ENCODE results near the gene SYDE1.
"Not testable (repeated sequence)": the region's sequence is repeated elsewhere in the genome, so short reads cannot be mapped to it uniquely, and the experiment has no call there.

The SYDE1 gene, protein sequence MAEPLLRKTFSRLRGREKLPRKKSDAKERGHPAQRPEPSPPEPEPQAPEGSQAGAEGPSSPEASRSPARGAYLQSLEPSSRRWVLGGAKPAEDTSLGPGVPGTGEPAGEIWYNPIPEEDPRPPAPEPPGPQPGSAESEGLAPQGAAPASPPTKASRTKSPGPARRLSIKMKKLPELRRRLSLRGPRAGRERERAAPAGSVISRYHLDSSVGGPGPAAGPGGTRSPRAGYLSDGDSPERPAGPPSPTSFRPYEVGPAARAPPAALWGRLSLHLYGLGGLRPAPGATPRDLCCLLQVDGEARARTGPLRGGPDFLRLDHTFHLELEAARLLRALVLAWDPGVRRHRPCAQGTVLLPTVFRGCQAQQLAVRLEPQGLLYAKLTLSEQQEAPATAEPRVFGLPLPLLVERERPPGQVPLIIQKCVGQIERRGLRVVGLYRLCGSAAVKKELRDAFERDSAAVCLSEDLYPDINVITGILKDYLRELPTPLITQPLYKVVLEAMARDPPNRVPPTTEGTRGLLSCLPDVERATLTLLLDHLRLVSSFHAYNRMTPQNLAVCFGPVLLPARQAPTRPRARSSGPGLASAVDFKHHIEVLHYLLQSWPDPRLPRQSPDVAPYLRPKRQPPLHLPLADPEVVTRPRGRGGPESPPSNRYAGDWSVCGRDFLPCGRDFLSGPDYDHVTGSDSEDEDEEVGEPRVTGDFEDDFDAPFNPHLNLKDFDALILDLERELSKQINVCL

DNA sequence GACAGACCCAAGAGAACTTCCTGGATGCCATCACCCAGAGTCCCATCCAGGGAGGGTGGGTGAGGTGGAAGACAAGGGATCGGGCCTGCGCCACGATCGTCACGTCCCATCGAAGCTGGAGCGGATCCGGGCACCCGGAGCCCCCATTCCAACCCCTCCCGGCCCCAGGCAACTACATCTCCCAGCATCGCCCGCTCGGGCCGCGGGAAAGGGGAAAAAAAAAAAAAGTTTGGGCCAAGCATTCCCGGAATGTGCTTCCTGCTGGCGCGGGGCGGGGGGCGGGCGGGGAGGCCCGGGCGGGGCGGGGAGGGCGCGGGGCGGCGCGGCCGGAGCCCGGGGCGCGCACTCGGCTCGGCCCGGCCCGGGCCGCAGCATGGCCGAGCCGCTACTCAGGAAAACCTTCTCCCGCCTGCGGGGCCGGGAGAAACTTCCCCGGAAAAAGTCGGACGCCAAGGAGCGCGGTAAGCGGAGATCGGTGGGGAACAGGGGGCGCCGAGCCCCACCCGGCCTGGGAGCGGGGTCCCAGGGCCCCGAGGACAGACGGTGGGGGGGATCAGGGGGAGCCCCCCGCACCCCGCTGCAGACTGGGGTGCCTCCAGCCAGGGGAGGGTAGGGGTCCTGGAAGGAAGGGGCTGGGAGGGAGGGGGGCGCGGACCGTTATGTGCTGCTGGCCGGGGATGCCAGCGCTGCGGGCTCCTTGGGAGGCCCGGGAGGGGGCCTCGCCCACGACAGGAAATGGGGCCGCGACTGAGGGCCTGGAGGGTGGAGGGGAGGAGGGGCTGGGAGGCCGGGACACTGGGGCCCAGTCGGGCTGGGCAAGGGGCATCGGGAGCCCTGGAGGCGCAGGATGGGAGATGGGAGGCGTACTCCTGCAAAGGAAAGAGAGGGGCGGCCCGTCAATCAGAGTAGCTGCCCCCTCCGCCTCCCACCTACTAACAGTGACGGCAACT is at the start of gene SYDE1:
SYDE1 (plus strand) TSS at position 341 of the 950 bp plus-strand sequence; CDS start at position 374, 33 bp downstream.
- DNase-seq, result peak; percentile 24

DNA sequence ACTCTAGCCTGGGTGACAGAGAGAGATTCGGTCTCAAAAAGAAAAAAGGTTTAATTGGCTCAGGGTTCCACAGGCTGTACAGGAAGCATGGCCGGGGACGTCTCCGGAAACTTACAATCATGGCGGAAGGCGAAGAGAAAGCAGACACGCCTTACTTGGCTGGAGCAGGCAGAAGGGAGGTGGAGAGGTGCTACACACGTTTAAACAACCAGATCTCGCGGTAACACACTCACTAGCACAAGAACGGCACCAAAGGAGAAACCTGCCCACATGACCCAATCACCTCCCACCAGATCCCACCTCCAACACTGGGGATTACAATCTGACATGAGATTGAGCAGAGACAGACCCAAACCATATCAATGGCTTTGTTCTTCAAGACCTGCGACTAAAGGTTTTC is 45.2 kb upstream of the SYDE1 start:
- DNase-seq, result no peak

DNA sequence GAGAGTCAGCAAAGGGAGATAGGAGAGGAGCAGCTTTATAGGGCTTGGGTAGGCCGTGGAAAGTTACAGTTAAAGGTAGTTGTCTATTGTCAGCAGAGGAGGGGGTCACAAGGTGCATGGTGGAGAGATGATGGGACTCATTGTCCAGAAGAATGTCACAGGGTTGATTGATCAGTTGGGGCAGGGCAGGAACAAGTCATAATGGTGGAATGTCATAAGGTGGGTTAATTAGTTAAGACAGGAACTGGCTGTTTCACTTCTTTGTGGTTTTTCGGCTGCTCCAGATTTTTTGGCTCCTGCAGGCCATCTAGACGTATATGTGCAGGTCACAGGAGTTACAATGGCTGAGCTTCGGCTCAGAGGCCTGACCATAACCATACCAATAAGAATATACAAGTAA is 36.8 kb upstream of the SYDE1 start:
- DNase-seq, result not testable (repeated sequence)

DNA sequence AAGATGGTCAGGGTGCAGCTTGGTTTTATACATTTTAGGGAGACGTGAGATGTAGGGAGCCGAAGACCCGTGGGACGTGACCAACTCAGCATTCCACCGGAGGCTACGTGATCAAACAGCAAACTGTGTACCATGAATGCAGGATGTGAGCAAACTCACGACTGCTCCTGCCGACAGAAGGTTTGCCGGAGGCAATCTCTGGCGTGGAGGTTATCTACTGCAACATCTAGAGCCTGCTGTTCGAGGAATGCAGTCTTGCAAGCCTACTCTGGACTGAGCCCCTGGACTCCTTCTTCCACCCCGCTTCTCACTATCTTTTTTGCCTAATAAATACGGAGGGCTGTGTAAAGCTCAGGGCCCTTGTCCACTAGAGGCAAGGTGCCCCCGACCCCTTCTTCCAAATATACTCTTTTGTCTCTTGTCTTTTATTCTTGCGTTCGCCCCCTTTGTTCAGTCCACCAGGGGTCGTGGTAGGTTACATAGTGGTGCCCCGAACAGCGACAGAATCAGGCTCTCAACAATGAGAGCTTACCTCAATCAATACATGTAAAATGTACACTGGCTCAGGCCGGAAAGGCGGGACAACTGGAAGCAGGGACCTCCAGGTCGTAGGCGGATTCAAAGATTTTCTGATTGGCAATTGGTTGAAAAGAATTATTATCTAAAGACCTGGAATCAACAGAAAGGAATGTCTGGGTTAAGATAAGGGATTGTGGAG is 34.1 kb upstream of the SYDE1 start:
- no peak for DNase-seq

DNA sequence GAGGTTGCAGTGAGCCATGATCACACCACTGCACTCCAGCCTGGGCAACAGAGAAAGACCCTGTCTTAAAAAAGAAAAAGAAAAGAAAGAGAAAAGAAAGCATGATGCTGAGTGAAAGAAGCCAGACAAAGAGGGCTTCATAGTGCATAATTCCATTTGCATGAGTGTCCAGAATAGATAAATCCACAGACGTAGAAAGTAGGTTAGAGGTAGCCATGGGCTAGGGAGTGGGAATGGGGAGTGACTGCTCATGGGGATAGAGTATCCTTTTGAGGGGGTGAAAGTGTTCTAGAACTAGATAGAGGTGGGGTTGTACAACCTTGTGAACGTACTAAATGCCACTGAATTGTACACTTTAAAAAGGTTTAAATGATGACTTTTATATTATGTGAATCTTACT is 32.8 kb upstream of the SYDE1 start:
- no peak for DNase-seq

DNA sequence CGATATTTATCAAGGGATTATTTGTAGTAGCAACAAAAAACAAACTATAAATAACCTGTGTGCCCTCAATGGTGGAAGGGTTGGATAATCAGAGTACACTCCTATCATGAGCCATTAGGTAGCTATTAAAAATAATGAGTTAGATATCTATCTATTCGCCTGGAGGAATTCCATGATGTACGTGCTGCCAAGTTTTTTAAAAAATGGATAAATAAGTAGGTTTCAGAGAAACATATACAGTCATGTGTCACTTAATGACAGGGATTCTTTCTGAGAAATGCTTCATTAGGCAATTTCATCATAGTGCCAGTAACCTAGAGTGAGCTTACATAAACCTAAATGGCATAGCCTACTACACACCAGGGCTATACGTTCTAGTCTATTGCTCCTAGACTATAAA is 31.4 kb upstream of the SYDE1 start:
- DNase-seq, result no peak

DNA sequence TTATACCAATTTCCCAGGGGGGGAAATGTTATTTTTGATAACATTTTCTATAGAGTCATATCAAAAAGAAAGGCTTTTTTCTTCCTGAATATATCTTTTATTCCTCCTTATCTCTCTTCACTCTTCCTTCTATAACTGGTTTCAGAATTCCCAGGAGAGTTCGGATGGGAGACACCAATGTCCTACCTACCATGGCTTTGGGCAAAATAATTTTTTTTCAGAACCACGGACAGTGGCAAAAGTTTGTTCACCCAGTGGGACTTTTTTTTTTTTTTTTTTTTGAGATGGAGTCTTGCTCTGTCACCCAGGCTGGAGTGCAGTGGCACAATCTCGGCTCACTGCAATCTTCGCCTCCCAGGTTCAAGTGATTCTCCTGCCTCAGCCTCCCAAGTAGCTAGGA is 27.2 kb upstream of the SYDE1 start:
- not testable (repeated sequence) for DNase-seq

DNA sequence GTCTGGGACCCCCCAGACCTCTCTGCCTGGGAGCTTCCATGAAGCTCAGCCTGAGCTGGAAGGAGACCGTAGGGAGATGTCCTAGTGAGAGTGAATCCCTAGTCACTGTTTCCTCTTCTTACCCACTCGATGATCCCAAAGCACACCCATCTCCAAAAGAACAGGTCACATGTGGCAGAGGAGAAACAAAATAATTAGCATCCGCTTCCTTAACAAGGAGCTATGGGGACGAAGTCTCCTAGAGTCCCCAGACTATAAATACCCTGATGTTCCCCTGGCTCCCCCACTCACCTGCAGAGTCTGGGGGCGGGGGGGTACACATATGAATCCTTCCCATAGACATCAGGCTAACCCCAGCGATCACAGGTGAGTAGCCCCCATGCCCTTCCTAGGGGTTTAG is 25.3 kb upstream of the SYDE1 start, which contains the start of gene OR1I1:
OR1I1 (plus strand) TSS at position 301 of the 400 bp plus-strand sequence. CDS start 4,855 bp downstream, outside the sequence.
- no peak for DNase-seq

DNA sequence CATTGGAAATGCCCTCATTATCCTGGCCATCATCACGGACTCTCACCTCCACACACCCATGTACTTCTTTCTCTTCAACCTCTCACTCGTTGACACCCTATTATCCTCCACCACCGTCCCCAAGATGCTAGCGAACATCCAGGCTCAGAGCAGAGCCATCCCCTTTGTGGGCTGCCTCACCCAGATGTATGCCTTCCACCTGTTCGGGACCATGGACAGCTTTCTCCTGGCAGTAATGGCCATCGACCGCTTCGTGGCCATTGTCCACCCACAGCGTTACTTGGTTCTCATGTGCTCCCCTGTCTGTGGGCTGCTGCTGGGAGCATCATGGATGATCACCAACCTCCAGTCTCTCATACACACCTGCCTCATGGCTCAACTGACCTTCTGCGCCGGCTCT is 20.0 kb upstream of the SYDE1 start:
- no peak for DNase-seq

DNA sequence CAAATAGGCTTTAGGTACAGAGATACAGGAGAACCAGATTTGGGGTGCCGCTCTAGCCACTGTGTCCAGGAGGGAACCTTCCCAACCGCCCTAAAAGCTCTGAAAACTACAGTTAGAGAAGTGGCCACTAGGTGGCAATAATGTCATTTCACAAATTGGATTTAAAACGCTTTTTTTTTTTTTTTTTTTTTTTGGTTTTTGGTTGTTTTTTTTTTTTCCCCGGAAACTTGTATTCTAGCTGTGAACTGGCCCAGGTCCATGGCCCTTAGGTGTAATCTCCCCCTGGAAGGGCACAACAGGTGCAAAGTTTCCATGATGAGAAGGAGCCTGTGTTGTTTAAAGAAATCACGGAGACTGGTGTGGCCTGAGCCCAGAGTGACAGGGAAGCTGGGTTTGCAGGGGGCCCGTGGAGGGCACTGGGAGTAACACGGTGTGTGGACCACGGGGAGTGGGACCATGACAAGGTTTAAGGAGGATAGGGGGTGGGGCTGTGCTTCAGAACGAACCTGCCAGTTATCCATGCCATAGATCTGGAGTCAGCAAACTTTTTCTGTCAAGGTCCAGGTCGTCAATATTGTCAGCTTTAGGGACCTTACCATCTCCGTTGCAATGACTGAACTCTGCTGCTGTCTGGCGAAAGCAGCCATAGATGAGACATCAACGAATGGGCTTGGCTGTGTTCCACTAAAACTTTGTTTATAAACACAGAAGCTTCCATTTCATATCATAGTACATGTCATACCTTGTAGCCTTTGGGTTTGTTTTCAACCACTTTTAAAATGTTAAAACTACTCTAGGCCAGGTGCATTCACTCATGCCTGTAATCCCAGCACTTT is 15.1 kb upstream of the SYDE1 start:
- DNase-seq, result peak; percentile 16

DNA sequence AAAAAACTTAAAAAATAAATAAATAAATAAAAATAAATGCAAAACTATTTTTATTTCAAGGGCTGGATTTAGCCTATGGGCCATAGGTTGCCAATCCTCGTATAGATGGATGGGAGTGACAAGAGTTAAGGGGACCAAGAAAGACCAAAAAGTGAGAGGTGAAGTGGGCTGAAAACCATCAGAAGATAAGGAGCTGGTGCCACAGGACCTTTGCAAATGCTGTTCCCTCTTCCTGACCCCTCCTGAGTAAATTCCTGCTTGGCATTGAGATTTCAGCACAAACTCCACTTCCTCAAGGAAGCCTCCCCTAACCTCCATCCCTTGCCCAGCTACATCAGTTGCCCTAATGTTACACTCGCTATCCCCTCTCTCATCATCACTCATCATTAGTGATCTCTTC is 14.2 kb upstream of the SYDE1 start:
- no peak for DNase-seq

DNA sequence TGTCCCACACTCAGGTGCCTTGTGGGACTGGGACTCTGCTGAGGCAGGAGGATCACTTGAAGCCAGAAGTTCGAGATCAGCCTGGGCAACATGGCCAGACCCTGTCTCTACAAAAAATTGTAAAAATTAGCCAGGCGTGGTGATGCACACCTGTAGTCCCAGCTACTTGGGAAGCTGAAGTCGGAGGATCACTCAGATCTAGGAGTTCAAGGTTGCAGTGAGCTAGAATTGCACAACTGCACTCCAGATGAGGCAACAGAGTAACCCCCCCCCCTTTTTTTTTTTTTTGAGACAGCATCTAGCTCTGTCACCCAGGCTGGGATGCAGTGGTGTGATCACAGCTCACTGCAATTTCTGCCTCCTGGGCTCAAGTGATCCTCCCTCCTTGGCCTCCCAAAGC is 11.0 kb upstream of the SYDE1 start:
- no peak for DNase-seq

DNA sequence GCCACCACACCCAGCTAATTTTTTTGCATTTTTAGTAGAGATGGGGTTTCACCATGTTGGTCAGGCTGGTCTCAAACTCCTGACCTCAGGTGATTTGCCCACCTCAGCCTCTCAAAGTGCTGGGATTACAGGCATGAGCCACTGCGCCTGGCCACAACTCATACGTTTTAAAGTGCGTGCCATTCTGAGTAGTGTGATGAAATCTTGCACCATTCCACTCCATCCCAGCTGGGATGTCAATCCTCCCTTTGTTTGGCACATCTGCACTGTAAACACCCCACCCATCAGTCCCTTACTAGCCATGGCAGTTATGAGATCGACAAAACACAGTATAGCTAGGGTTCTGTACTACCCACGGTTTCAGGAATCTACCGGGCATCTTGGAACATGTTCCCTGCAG is 9.2 kb upstream of the SYDE1 start:
- DNase-seq, result not testable (repeated sequence)

DNA sequence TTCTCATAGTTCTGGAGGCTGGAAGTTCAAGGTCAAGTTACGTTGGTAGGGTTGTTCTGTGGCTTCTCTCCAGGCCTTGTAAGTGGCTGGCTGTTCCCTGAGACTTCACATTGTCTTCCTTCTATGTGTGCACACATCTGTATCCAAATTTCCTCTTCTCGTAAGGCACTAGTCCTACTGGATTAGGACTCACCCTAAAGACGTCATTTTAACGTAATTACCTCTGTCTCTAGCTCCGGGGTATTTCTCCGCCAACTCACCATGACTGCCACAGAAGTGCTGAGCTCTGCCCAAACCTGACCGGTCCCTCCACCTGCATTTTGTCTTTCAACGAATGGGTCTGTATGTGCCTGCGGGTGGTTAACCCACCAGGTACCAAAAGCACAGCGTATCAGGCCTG is 8.7 kb upstream of the SYDE1 start:
- DNase-seq, result no peak

DNA sequence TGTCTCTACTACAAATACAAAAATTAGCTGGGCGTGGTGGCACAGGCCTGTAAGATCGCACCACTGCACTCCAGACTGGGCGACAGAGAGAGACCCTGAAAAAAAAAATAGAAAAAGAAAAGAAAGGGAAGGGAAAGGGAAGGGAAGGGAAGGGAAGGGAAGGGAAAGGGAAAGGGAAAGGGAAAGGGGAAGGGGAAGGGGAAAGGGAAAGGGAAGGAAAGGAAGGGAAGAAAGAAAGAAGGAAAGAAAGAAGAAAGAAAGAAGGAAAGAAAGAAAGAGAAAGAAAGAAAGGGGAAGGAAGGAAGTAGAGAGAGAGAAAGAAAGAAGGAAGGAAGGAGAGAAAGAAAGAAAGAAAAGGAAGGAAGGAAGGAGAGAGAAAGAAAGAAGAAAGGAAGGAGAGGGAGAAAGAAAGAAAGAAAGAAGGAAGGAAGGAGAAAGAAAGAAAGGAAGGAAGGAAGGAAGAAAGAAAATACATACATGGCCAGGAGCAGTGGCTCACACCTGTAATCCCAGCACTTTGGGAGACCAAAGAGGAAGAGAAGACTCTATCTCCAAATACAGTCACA is 8.1 kb upstream of the SYDE1 start:
- DNase-seq, result no peak

DNA sequence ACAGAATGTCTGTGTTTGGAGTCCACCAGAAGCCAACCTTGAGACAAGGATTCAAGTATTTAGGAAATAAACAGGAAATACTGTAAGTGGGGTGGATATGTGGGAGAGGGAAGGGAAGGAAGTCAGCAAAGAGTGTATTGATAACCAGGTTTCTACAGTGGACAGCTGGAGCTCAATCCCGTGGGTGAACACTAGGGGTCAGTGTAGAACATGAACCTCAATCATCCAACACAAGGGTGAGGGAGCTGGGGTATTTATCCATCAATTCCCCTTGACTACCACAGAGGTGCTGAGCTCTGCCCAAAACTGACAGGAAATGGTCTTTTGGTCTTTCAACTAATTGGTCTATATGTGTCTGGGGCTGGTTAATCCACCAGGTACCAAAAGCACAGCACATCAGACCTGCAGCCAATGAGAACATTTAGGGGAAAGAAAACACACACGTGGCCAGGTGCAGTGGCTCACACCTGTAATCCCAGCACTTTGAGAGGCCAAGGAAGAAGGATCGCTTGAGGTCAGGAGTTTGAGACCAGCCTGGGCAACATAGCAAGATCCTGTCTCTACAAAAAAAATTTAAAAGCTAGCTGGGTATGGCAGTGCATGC is 5.6 kb upstream of the SYDE1 start:
- peak; percentile 53 for DNase-seq

DNA sequence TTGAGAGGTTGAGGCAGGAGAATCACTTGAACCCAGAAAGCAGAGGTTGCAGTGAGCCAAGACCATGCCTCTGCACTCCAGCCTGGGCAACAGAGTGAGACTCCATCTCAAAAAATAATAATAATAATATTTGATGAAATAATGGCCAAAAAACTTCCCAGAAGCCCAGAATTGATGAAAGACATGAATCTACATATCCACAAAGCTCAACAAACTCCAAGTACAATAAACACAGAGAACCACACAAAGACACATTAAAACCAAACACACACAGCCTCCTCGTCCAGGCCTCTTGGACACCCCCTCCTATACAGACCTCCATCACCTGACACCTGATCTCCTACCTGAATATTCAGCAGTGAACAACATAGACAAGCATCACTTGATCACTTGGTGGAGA is 3.2 kb upstream of the SYDE1 start:
- no peak for DNase-seq

DNA sequence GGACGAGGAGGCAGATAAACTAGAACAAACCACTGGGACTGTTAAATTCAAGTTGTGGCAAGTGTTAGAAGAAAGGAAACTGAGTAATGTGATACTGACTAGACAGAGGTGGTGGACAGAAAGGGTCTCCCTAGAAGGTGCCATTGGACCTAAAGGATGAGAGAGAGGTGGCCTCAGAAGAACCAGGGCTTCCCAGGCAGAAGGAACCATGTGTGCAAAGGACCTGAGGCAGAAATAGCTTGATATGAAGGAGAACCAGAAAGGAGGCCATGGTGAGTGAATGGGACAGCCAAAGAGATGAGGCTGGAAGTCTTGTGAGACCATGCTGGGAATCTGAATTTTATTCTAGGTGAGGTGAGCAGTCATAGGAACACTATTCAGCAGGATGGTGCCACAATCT is 2.8 kb upstream of the SYDE1 start:
- no peak for DNase-seq

DNA sequence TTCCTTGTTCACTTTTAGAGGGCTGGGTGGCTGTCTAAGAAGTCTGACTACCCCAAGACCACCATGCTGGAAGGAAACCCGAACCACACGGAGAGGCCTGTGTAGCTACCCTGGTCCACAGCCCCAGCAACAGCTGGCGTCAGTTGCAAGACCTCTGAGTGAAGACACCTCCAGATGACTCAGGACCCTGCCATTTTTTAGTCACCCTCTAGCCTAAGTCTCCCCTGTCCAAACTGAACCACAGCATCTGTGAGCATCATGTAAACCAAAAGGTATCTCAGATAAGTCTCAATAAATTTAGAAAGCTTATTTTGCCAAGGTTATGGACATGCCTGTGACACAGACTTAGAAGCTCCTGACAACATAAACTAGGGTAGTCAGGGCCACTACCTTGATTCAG is 2.2 kb upstream of the SYDE1 start:
- DNase-seq, result no peak

DNA sequence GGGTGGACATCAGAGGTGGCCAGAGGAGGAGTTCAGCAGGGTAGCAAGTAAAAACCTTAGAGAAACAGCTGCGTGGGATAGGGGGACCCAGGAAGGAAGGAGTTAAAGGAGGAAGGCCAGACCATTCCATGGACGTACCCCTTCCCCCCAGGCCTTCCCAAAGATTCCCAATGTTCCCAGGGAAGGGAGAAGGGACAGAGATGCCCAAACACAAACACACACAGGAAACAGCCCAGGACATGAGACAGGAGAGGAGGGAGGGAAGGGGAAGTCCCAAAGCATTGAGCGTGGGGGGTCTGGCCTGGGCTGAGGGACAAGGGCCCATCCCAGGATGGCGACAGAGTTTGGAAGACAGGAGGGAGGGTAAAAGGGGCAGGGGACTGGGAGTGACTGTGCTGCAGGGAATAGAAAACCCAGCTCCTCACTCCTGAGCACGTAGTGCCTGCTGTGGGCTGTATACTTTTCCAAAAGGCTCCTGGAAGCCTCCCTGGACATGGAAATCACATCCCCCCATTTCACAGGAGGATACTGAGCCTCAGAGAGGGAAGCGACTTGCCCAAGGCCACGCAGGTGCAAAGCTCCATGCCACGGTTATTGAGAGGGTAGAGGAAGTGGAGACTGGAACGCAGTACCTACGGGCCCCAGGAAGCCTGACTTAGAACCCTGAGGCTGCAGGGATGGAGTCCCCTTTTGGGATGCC is 1.1 kb downstream of the SYDE1 start:
- no peak for DNase-seq
